Measurements from ENCODE around the gene TGFB2.

DNA sequence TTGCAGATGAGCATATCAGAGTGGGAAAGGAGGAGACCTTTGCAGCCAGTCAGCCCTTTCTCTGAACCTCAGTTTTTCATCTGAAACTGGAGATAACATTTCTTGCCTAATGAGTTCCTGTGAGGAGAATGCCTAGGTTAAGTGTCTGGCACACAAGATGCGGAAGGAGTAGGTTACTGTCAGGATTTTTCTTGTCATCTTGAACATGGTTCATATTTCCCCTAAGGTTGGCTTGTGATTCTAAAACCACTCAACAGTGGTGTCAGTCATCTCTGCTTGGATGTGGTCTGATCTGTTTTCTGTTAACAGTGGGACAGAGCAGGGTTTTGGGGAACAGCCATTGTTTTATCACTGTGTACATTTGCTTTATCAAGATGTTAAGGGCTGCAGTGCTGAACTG, 70.6 kb downstream of the TGFB2 start:
- TF ChIP-seq, protein P1, sequence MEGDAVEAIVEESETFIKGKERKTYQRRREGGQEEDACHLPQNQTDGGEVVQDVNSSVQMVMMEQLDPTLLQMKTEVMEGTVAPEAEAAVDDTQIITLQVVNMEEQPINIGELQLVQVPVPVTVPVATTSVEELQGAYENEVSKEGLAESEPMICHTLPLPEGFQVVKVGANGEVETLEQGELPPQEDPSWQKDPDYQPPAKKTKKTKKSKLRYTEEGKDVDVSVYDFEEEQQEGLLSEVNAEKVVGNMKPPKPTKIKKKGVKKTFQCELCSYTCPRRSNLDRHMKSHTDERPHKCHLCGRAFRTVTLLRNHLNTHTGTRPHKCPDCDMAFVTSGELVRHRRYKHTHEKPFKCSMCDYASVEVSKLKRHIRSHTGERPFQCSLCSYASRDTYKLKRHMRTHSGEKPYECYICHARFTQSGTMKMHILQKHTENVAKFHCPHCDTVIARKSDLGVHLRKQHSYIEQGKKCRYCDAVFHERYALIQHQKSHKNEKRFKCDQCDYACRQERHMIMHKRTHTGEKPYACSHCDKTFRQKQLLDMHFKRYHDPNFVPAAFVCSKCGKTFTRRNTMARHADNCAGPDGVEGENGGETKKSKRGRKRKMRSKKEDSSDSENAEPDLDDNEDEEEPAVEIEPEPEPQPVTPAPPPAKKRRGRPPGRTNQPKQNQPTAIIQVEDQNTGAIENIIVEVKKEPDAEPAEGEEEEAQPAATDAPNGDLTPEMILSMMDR (IDR thresholded peaks at IDR 0.05 in 4 of 5, conservative IDR thresholded peaks at IDR 0.05 in 1 of 5) = no peak
- no peak for TF ChIP-seq POLR2A (IDR thresholded peaks at IDR 0.05)
